K562 (cell line): ENCODE measurements around the gene FLAD1. TPM values are rescaled to one million over a fixed set of nuclear protein-coding genes. Genes with fewer than 3 reads are reported as not detected.
A peak's percentile ranks its signal among the peaks of the same experiment; 100 is the strongest.

Experiments used
- ATF2 ChIP-seq: sonication (generic); formaldehyde crosslinking; IDR thresholded peaks from 2 replicates; pipeline ENCODE4 v1.8.1; 2022; ENCODE audit warnings: missing genetic modification reagents
- CBFA2T3 ChIP-seq: fragments of 450-650 bp; IDR thresholded peaks from 2 replicates; pipeline ENCODE4 v1.6.1; 2017
- CEBPG ChIP-seq, 3 experiments: fragments of 200-800 bp in 1 of 3; sonication (Bioruptor generic) in 1 of 3; sonication (generic) in 1 of 3; formaldehyde crosslinking in 1 of 3; IDR thresholded peaks in 2 of 3; conservative IDR thresholded peaks in 1 of 3; 2 replicates each; pipeline versions ENCODE4 v1.6.1 to v1.8.0; 2016 to 2022; ENCODE audit warnings: missing compliant biosample characterization in 2 of 3, missing genetic modification characterization in 2 of 3, mild to moderate bottlenecking in 1 of 3, missing genetic modification reagents in 1 of 3
- CHD2 ChIP-seq: IDR thresholded peaks from 2 replicates; pipeline ENCODE4 v1.6.1; 2011; ENCODE audit warnings: low read depth, low read length
- CTCF ChIP-seq, 3 experiments: IDR thresholded peaks in 2 of 3; conservative IDR thresholded peaks in 1 of 3; 2 replicates each; pipeline ENCODE4 v1.5.1; 2011 to 2012; ENCODE audit warnings: low read length in 3 of 3, mild to moderate bottlenecking in 3 of 3, control low read depth in 2 of 3, improper control_type of control experiment in 1 of 3, inconsistent platforms in 1 of 3, low read depth in 1 of 3, mixed read lengths in 1 of 3, moderate library complexity in 1 of 3; ENCODE audit not compliant: insufficient read depth in 2 of 3
- CXXC5 ChIP-seq: fragments of 250-450 bp; sonication (Bioruptor Pico); IDR thresholded peaks from 2 replicates; pipeline ENCODE4 v1.8.0; 2022; ENCODE audit warnings: inconsistent platforms, mild to moderate bottlenecking, moderate library complexity
- DIDO1 ChIP-seq: fragments of 450-650 bp; IDR thresholded peaks from 2 replicates; pipeline ENCODE4 v1.6.1; 2016; ENCODE audit warnings: low read depth, missing biosample characterization, missing genetic modification characterization
- E2F5 ChIP-seq: sonication (generic); formaldehyde crosslinking; IDR thresholded peaks from 2 replicates; pipeline ENCODE4 v1.8.0; 2022; ENCODE audit warnings: mild to moderate bottlenecking, missing genetic modification reagents
- HNRNPLL ChIP-seq: fragments of 200-400 bp; formaldehyde crosslinking; IDR thresholded peaks from 2 replicates; pipeline ENCODE4 v1.6.1; 2017; ENCODE audit warnings: low read length, low read depth, mild to moderate bottlenecking; ENCODE audit not compliant: poor library complexity, severe bottlenecking
- HOXB6 ChIP-seq: fragments of 250-450 bp; sonication (Bioruptor Pico); IDR thresholded peaks from 2 replicates; pipeline ENCODE4 v1.5.1; 2022; ENCODE audit warnings: mild to moderate bottlenecking, borderline replicate concordance
- PHF8 ChIP-seq: fragments of 200-600 bp; sonication (generic); IDR thresholded peaks from 2 replicates; pipeline ENCODE4 v1.6.1; 2012; ENCODE audit warnings: mixed run types, mild to moderate bottlenecking, inconsistent platforms, low read length, moderate library complexity, borderline replicate concordance
- RBM17 ChIP-seq: fragments of 200-400 bp; formaldehyde crosslinking; IDR thresholded peaks from 2 replicates; pipeline ENCODE4 v1.6.1; 2017; ENCODE audit warnings: low read depth, mild to moderate bottlenecking, low read length, borderline replicate concordance
- TARDBP ChIP-seq: fragments of 450-650 bp; IDR thresholded peaks from 2 replicates; pipeline ENCODE4 v1.6.1; 2016
- TFAP4 ChIP-seq: sonication (generic); formaldehyde crosslinking; IDR thresholded peaks from 2 replicates; pipeline ENCODE4 v1.8.0; 2022; ENCODE audit warnings: missing genetic modification reagents, mild to moderate bottlenecking, moderate library complexity, borderline replicate concordance
- USF2 ChIP-seq: sonication (generic); formaldehyde crosslinking; IDR thresholded peaks from 2 replicates; pipeline ENCODE4 v1.5.0; 2020; ENCODE audit warnings: missing genetic modification reagents
- ZBTB12 ChIP-seq: fragments of 250-450 bp; sonication (Bioruptor Pico); IDR thresholded peaks from 2 replicates; pipeline ENCODE4 v1.4.0; 2020
- ZBTB7A ChIP-seq: IDR thresholded peaks from 2 replicates; pipeline ENCODE4 v1.6.1; 2011; ENCODE audit warnings: low read depth, mild to moderate bottlenecking, low read length, moderate library complexity, borderline replicate concordance; ENCODE audit not compliant: control insufficient read depth
- ZKSCAN3 ChIP-seq: fragments of 250-450 bp; sonication (Bioruptor Pico); IDR thresholded peaks from 2 replicates; pipeline ENCODE4 v1.4.0; 2020
- ZNF121 ChIP-seq: sonication (generic); formaldehyde crosslinking; conservative IDR thresholded peaks from 2 replicates; pipeline ENCODE4 v1.8.0; 2022; ENCODE audit warnings: missing genetic modification reagents
- polyA plus RNA-seq, 8 experiments: library from polyadenylated mRNA; depleted of rRNA in 4 of 8; stranded (reverse) in 5 of 8; unstranded in 3 of 8; fragments of >200 nt; fragmentation: Nextera tagmentation in 2 of 8; fragmentation: Illumina TruSeq in 1 of 8; extraction: Ambion mirVana in 2 of 8; extraction: Trizol in 1 of 8; gene quantifications; 2 replicates each; pipeline versions ENCODE4 v1.2.1 to v1.2.3, GENCODE V29; 2011 to 2014; ENCODE audit warnings: inconsistent platforms in 1 of 8, missing spikeins in 1 of 8
- total RNA-seq, 7 experiments: library from RNA; depleted of rRNA in 6 of 7; stranded (reverse); fragments of >200 nt in 6 of 7; fragmentation: Illumina TruSeq in 2 of 7; extraction: Trizol in 2 of 7; gene quantifications; 2 replicates each; pipeline versions ENCODE4 v1.2.1 to v1.2.3, GENCODE V29; 2011 to 2021; ENCODE audit warnings: low replicate concordance in 1 of 7

FLAD1 gene
- total and polyA plus RNA-seq, 9 of the 15 experiments (the other 6 are each of a cell fraction or from before 2014, with no cell fraction given) = 24.9 to 85.8 (median 67.0) TPM

GRCh38 chr1:154955718-154956543, 27.2 kb upstream of the FLAD1 start, which contains the start of gene PBXIP1 (continued):
- no peak; the same call in 1 of the 2 replicates for TF ChIP-seq E2F5
- TF ChIP-seq CEBPG (CRISPR knock-in tag; IDR thresholded peaks at IDR 0.05) = no peak
- TF ChIP-seq CEBPG (tag; conservative IDR thresholded peaks at IDR 0.05 in 1 of 2, IDR thresholded peaks at IDR 0.05 in 1 of 2) = no peak
- TF ChIP-seq CXXC5 (CRISPR knock-in tag) = no peak; the same call in 1 of the 2 replicates
- no peak; the same call in 1 of the 2 replicates for TF ChIP-seq CHD2
- TF ChIP-seq USF2 = peak; percentile 86
- TF ChIP-seq CBFA2T3 = no peak
- TF ChIP-seq ZKSCAN3 = no peak
- 0 out of 2 replicates have a peak, but pooled peaks have one; percentile 41 for TF ChIP-seq DIDO1 (tag)
- no peak for TF ChIP-seq TARDBP
- TF ChIP-seq HOXB6 (CRISPR knock-in tag) = no peak
- no peak for TF ChIP-seq ZNF121 (CRISPR knock-in tag)
- TF ChIP-seq RBM17 = no peak
- TF ChIP-seq ATF2 = no peak
- TF ChIP-seq ZBTB7A = peak; percentile 74; the same call in 1 of the 2 replicates
- peak; percentile 88; the same call in 1 of the 2 replicates for TF ChIP-seq TFAP4 (CRISPR knock-in tag)
- TF ChIP-seq ZBTB12 (CRISPR knock-in tag) = no peak
- no peak for TF ChIP-seq HNRNPLL
- TF ChIP-seq CTCF (IDR thresholded peaks at IDR 0.05 in 2 of 3, conservative IDR thresholded peaks at IDR 0.05 in 1 of 3; ENCODE audit: insufficient read depth in 2 of 3, low read depth in 1 of 3, low read length in 3 of 3) = peak; percentile 45 to 58 (median 46); a peak in 5 of 6 replicates
- TF ChIP-seq PHF8 = peak; percentile 42; the same call in 1 of the 2 replicates
